ENCODE data around the gene GRAMD1B.

Gene GRAMD1B

DNA sequence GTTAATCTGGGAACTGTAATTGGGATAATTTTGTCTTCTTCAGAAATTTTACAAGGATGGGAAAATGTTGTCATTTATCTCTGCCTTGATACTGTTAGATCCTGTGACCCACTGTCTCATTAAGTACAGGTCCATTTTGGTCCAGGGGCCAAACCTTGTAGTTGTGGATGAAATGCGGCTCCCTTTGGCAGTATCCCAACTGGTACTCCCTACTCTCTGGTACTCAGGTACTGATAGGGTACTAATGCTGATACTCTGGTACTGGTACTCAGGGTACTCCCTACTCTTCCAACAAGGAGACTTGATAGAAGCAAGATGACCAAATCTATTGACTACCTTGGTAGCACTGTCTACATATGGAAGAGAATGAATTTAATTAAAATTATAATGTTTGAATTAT is 97.9 kb downstream of the GRAMD1B start:
- H3K56ac ChIP-seq (ENCODE audit: low read length): no peak overlapping the region
- no peak for DNase-seq
- no peak overlapping the region for H2BK5ac ChIP-seq (ENCODE audit: low read length)
- no peak overlapping the region for H3K4me2 ChIP-seq (ENCODE audit: low read length)
- no peak overlapping the region for H2BK15ac ChIP-seq (replicated peaks; ENCODE audit: low read depth)
- H3K27ac ChIP-seq (ENCODE audit: low read depth, low read length): no peak overlapping the region
- no peak overlapping the region for H4K8ac ChIP-seq (ENCODE audit: low read depth, low read length)
- H2BK120ac ChIP-seq (ENCODE audit: low read depth, low read length): no peak overlapping the region
- H3K4ac ChIP-seq (ENCODE audit: low read depth, low read length): no peak overlapping the region
- H3K79me2 ChIP-seq (ENCODE audit: control insufficient read depth, insufficient read depth, low read length): no peaks in the 10 kb centered on the region
- H3K9ac ChIP-seq (ENCODE audit: low read length): no peak overlapping the region
- H3K18ac ChIP-seq (ENCODE audit: low read length): no peak overlapping the region
- peaks cover 6% of the 10 kb centered on the region for H3K4me1 ChIP-seq (ENCODE audit: control insufficient read depth, low read depth, low read length)
- H3K4me3 ChIP-seq (ENCODE audit: low read length): no peak overlapping the region
- no CpG with 5 or more reads among the region's 1 CpG for WGBS (ENCODE audit: extremely low coverage, insufficient coverage, low lambda C conversion rate)
- H2AK5ac ChIP-seq (ENCODE audit: low read length): no peak overlapping the region
- no peaks in the 10 kb centered on the region for H3K79me1 ChIP-seq (ENCODE audit: low read length)
- no peak overlapping the region for H4K5ac ChIP-seq (ENCODE audit: low read length)
- no peaks in the 10 kb centered on the region for H3K36me3 ChIP-seq (ENCODE audit: control insufficient read depth, insufficient read depth, low read length)
- H3K23ac ChIP-seq (ENCODE audit: low read length): no peak overlapping the region
- H3K27me3 ChIP-seq (ENCODE audit: insufficient read depth, low read length, poor library complexity): no peaks in the 10 kb centered on the region

DNA sequence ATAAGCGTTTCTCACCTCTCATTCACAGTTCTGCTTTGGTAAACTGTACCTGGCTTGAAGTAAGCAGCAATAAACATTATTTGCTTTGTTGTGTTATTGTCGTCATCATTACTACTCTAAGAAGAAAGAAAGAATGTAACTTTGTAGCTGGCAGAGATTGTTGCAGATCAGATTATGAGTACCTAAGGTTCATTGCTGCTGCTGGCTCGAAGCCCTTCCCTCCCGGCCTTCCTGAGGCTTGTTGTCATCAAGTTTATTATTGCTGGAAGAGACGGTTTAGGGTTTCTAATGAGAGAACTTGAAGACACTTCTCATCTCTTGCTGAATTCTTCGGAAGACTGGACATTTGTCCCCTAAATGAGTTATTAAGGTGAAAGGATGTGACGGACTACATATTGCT is 101.3 kb downstream of the GRAMD1B start:
- H3K4me1 ChIP-seq (ENCODE audit: control insufficient read depth, low read depth, low read length): no peaks in the 10 kb centered on the region
- no peak overlapping the region for H4K5ac ChIP-seq (ENCODE audit: low read length)
- no peak overlapping the region for H4K8ac ChIP-seq (ENCODE audit: low read depth, low read length)
- H3K9ac ChIP-seq (ENCODE audit: low read length): no peak overlapping the region
- H3K79me1 ChIP-seq (ENCODE audit: low read length): no peaks in the 10 kb centered on the region
- WGBS (ENCODE audit: extremely low coverage, insufficient coverage, low lambda C conversion rate): no CpG with 5 or more reads among the region's 7 CpGs
- no peak overlapping the region for H2BK15ac ChIP-seq (replicated peaks; ENCODE audit: low read depth)
- H3K56ac ChIP-seq (ENCODE audit: low read length): no peak overlapping the region
- no peak overlapping the region for H3K23ac ChIP-seq (ENCODE audit: low read length)
- H3K27ac ChIP-seq (ENCODE audit: low read depth, low read length): no peak overlapping the region
- H3K27me3 ChIP-seq (ENCODE audit: insufficient read depth, low read length, poor library complexity): no peaks in the 10 kb centered on the region
- no peak for DNase-seq
- H3K79me2 ChIP-seq (ENCODE audit: control insufficient read depth, insufficient read depth, low read length): no peaks in the 10 kb centered on the region
- no peak overlapping the region for H2BK5ac ChIP-seq (ENCODE audit: low read length)
- H3K36me3 ChIP-seq (ENCODE audit: control insufficient read depth, insufficient read depth, low read length): no peaks in the 10 kb centered on the region
- no peak overlapping the region for H3K18ac ChIP-seq (ENCODE audit: low read length)
- H3K4me3 ChIP-seq (ENCODE audit: low read length): no peak overlapping the region
- H3K4me2 ChIP-seq (ENCODE audit: low read length): no peak overlapping the region
- no peak overlapping the region for H2AK5ac ChIP-seq (ENCODE audit: low read length)
- H2BK120ac ChIP-seq (ENCODE audit: low read depth, low read length): no peak overlapping the region
- H3K4ac ChIP-seq (ENCODE audit: low read depth, low read length): no peak overlapping the region

DNA sequence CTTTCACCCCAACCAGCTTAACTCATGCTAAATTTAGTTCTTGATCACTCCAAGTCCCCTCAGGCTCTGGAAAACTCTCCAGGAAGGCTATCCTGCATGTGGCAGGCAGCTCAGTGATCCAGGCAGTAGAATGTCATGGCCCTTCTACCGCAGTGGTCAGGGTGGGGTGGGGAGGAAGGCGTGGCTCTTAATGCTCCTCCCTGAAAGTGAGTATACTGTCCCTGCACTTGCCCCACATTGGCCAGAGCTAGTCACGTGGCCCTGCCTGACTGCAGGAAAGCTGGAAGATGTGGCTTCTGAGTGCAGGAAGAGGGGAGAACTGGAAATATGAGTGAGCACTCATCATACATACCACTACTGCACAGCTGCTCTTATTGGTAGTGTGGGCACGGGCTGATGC is 102.1 kb downstream of the GRAMD1B start:
- Histone ChIP-seq H3K27me3 (ENCODE audit: insufficient read depth, low read length, poor library complexity) (no peaks in the 10 kb centered on the region), H3K36me3 (ENCODE audit: control insufficient read depth, insufficient read depth, low read length) (no peaks in the 10 kb centered on the region), H3K9ac (ENCODE audit: low read length) (no peak overlapping the region), H2BK5ac (ENCODE audit: low read length) (no peak overlapping the region), H2BK120ac (ENCODE audit: low read depth, low read length) (no peak overlapping the region), H4K5ac (ENCODE audit: low read length) (no peak overlapping the region), H3K79me1 (ENCODE audit: low read length) (no peaks in the 10 kb centered on the region), H3K4me2 (ENCODE audit: low read length) (no peak overlapping the region), H3K18ac (ENCODE audit: low read length) (no peak overlapping the region), H3K27ac (ENCODE audit: low read depth, low read length) (no peak overlapping the region), H3K23ac (ENCODE audit: low read length) (no peak overlapping the region), H2AK5ac (ENCODE audit: low read length) (no peak overlapping the region), H3K56ac (ENCODE audit: low read length) (peak overlapping the region; percentile 15), H3K79me2 (ENCODE audit: control insufficient read depth, insufficient read depth, low read length) (no peaks in the 10 kb centered on the region), H3K4me1 (ENCODE audit: control insufficient read depth, low read depth, low read length) (peaks cover 4% of the 10 kb centered on the region), H2BK15ac (replicated peaks; ENCODE audit: low read depth) (no peak overlapping the region), H3K4ac (ENCODE audit: low read depth, low read length) (no peak overlapping the region), H3K4me3 (ENCODE audit: low read length) (no peak overlapping the region), H4K8ac (ENCODE audit: low read depth, low read length) (no peak overlapping the region)
- no CpG with 5 or more reads among the region's 4 CpGs for WGBS (ENCODE audit: extremely low coverage, insufficient coverage, low lambda C conversion rate)
- DNase-seq: no peak

DNA sequence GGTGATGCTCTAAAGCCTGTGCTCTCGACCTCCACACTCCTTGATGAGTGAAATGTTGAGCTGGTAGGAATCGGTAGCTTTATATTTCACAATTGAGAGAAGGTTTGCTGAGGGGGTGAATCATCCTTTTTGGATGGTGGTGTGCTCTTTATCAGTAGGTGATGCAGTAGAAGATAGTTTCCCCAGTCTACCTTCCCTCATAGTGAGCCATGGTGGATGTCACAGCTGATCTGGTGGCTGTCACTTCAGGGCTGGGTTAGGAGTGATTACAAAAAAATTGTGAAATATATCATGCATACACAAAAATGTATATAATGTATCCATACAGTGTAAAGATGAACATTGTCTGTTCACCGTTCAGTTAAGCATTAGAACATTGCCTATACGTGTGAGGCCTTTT is 105.3 kb downstream of the GRAMD1B start:
- Histone ChIP-seq H3K4me1 (ENCODE audit: control insufficient read depth, low read depth, low read length) (peaks cover 6% of the 10 kb centered on the region), H3K4me3 (ENCODE audit: low read length) (no peak overlapping the region), H3K79me2 (ENCODE audit: control insufficient read depth, insufficient read depth, low read length) (no peaks in the 10 kb centered on the region), H3K27ac (ENCODE audit: low read depth, low read length) (no peak overlapping the region), H3K56ac (ENCODE audit: low read length) (no peak overlapping the region), H4K8ac (ENCODE audit: low read depth, low read length) (no peak overlapping the region), H3K9ac (ENCODE audit: low read length) (no peak overlapping the region), H3K18ac (ENCODE audit: low read length) (no peak overlapping the region), H3K36me3 (ENCODE audit: control insufficient read depth, insufficient read depth, low read length) (no peaks in the 10 kb centered on the region), H3K4ac (ENCODE audit: low read depth, low read length) (no peak overlapping the region), H3K79me1 (ENCODE audit: low read length) (no peaks in the 10 kb centered on the region), H2BK5ac (ENCODE audit: low read length) (no peak overlapping the region), H3K23ac (ENCODE audit: low read length) (no peak overlapping the region), H4K5ac (ENCODE audit: low read length) (no peak overlapping the region), H2BK120ac (ENCODE audit: low read depth, low read length) (no peak overlapping the region), H2BK15ac (replicated peaks; ENCODE audit: low read depth) (no peak overlapping the region), H3K4me2 (ENCODE audit: low read length) (no peak overlapping the region), H2AK5ac (ENCODE audit: low read length) (no peak overlapping the region), H3K27me3 (ENCODE audit: insufficient read depth, low read length, poor library complexity) (no peaks in the 10 kb centered on the region)
- no peak for DNase-seq
- no CpG with 5 or more reads among the region's 4 CpGs for WGBS (ENCODE audit: extremely low coverage, insufficient coverage, low lambda C conversion rate)

DNA sequence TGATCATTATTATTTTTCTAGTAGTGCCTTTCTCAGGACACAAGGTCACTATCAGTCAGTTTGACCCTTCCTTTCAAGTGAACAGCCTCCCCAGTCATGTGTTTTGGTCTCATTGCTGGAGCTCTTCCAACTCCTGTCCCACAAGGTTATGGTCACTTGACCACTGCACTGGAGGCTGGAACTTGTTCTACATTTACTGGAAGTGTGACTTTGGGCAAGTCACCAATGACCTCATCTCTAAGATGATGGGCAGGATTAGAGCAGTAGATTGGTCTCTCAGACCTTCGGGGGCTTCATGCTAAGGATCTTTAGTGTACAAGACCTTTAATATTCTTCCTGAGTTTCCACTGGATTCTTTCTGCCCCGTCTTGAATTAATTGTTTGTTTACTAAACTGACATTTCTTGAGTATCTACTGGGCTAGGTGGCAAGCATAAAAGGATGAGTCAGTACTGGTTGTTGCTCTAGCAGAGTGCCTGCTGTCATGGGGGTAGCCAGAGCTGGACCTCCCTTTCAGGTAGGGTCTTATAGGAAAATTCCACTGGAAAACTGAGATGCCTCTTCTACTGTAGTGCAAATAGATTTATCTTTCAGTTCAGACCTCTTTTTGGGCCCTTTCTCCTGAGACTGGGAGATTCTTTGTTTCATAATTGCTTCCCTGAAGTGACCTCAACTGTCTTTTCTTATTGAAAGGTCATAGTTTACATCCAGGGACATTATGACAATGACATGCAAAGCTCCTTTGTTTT is 106.8 kb downstream of the GRAMD1B start:
- Histone ChIP-seq H3K4me1 (ENCODE audit: control insufficient read depth, low read depth, low read length) (peaks cover 6% of the 10 kb centered on the region), H2BK5ac (ENCODE audit: low read length) (no peak overlapping the region), H2BK120ac (ENCODE audit: low read depth, low read length) (no peak overlapping the region), H3K4ac (ENCODE audit: low read depth, low read length) (no peak overlapping the region), H3K23ac (ENCODE audit: low read length) (no peak overlapping the region), H4K8ac (ENCODE audit: low read depth, low read length) (no peak overlapping the region), H3K27ac (ENCODE audit: low read depth, low read length) (no peak overlapping the region), H3K18ac (ENCODE audit: low read length) (no peak overlapping the region), H4K5ac (ENCODE audit: low read length) (no peak overlapping the region), H3K4me2 (ENCODE audit: low read length) (no peak overlapping the region), H3K4me3 (ENCODE audit: low read length) (no peak overlapping the region), H3K36me3 (ENCODE audit: control insufficient read depth, insufficient read depth, low read length) (no peaks in the 10 kb centered on the region), H3K56ac (ENCODE audit: low read length) (no peak overlapping the region), H3K27me3 (ENCODE audit: insufficient read depth, low read length, poor library complexity) (no peaks in the 10 kb centered on the region), H3K9ac (ENCODE audit: low read length) (no peak overlapping the region), H2BK15ac (replicated peaks; ENCODE audit: low read depth) (no peak overlapping the region), H3K79me1 (ENCODE audit: low read length) (no peaks in the 10 kb centered on the region), H3K79me2 (ENCODE audit: control insufficient read depth, insufficient read depth, low read length) (no peaks in the 10 kb centered on the region), H2AK5ac (ENCODE audit: low read length) (no peak overlapping the region)
- peak; percentile 23 for DNase-seq
- WGBS (ENCODE audit: extremely low coverage, insufficient coverage, low lambda C conversion rate): no CpG with 5 or more reads among the region's 2 CpGs

DNA sequence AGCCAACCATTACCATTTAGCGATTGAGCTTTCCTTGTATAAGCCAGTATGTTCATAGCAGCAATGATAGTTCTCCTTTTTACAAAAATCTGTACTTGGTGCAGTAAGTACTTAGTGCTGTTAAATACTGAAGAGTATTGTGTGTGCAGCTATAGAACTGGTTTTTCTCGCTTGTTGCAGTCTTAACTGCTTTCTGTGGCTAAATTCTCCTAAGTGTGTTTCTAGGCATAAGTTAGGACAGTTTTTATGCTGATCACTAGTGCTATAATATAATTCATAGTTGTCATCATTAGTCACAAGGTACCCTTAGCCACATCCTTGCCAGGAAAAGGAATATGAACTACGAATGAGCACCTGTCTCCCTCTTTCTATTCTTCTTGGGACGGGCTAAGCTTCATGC is 107.7 kb downstream of the GRAMD1B start:
- Histone ChIP-seq H2AK5ac (ENCODE audit: low read length) (no peak overlapping the region), H4K5ac (ENCODE audit: low read length) (no peak overlapping the region), H3K18ac (ENCODE audit: low read length) (no peak overlapping the region), H3K27ac (ENCODE audit: low read depth, low read length) (no peak overlapping the region), H4K8ac (ENCODE audit: low read depth, low read length) (no peak overlapping the region), H3K4me1 (ENCODE audit: control insufficient read depth, low read depth, low read length) (peaks cover 6% of the 10 kb centered on the region), H3K4me2 (ENCODE audit: low read length) (no peak overlapping the region), H3K79me2 (ENCODE audit: control insufficient read depth, insufficient read depth, low read length) (no peaks in the 10 kb centered on the region), H3K4me3 (ENCODE audit: low read length) (no peak overlapping the region), H2BK120ac (ENCODE audit: low read depth, low read length) (no peak overlapping the region), H3K23ac (ENCODE audit: low read length) (no peak overlapping the region), H3K56ac (ENCODE audit: low read length) (no peak overlapping the region), H3K36me3 (ENCODE audit: control insufficient read depth, insufficient read depth, low read length) (no peaks in the 10 kb centered on the region), H3K27me3 (ENCODE audit: insufficient read depth, low read length, poor library complexity) (no peaks in the 10 kb centered on the region), H3K9ac (ENCODE audit: low read length) (no peak overlapping the region), H2BK5ac (ENCODE audit: low read length) (no peak overlapping the region), H2BK15ac (replicated peaks; ENCODE audit: low read depth) (no peak overlapping the region), H3K4ac (ENCODE audit: low read depth, low read length) (no peak overlapping the region), H3K79me1 (ENCODE audit: low read length) (no peaks in the 10 kb centered on the region)
- whole genome bisulfite sequencing (ENCODE audit: extremely low coverage, insufficient coverage, low lambda C conversion rate): no CpG with 5 or more reads among the region's 4 CpGs
- DNase-seq: no peak

All from mesendoderm (in vitro differentiated cells).